Stimulated activated CD4-positive, alpha-beta T cell treated with anti-CD3 and anti-CD28 coated beads, Interleukin-2, amount 100 ng/mL, for 24 hours (primary cell): ENCODE results near the gene LMF2.
"Not testable (repeated sequence)": the region's sequence is repeated elsewhere in the genome, so short reads cannot be mapped to it uniquely, and the experiment has no call there.

ENCODE experiments used
- DNase-seq, 2 donors: peaks; one replicate each; pipeline ENCODE4 v3.0.0-alpha.2; 2020

LMF2 gene

GRCh38 chr22:50522806-50523438, 15.4 kb upstream of the LMF2 start:
- no peak for DNase-seq

DNA sequence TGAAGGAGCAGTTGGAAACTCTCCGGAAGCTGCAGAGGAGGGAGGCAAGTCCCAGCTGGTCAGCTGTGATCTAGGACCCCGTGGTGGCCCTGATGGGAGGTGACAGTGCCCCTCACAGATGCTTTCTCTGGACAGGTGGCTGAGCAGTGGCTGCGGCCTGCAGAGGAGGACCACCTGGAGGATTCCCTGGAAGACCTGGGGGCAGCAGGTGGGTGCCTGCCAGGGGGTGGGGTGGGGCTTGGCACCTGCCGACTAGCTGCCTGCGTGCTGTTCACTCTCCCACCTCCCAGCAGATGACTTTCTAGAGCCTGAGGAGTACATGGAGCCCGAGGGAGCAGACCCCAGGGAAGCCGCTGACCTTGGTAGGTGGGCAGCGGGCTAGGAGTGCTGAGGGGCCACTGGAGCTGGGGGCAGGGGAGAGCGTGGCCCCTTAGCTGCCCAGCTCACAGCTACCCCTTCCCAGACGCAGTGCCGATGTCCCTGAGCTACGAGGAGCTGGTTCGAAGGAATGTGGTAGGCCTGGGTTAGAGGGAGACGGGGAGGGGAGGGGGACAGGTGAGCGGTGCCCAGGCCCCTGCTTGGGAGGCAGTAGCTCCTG, 14.8 kb upstream of the LMF2 start:
- no peak for DNase-seq

DNA sequence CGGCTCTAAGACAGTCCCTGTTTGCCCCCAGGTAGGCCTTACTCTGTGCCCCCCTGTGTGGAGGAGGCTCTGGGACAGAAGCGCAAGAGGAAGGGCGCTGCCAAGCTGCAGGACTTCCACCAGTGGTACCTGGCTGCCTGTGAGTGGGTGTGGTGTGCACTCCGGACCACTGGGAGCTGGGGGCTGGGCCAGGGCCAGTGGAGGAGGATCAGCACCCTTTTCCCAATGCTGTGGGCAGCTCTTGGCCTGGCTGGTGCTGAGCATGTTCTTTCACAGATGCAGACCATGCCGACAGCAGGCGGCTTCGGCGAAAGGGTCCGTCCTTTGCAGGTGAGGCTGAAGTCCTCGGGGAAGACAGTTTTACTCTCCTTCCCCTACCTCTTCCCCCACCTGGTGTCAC, 14.2 kb upstream of the LMF2 start:
- no peak for DNase-seq

DNA sequence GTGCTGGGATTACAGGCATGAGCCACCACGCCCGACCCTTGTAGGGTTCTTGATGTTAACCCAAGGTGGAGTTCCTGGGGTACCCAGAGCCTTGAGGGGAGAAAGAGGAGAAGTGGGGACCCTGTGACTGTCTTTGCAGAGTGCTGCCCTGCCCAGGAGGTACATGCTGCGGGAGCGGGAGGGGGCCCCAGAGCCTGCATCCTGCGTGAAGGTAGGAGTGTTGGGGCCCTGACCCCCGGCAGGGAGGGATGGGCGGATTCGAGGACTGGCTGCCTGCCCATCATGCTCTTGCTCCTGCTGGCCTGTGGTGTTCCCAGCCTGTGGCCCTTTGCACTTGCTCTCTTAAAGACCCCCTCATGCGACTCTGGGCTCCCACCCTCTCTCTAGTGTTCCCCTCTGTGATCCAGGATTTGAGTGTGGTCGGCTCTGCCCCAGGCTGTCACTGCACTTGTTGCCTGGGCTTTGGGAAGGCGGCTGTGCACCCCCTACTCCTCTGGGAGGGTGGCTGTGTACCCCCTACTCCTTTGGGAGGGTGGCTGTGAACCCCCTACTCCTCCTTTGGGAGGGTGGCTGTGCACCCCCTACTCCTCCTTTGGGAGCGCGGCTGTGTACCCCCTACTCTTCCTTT, 13.4 kb upstream of the LMF2 start:
- DNase-seq: no peak

DNA sequence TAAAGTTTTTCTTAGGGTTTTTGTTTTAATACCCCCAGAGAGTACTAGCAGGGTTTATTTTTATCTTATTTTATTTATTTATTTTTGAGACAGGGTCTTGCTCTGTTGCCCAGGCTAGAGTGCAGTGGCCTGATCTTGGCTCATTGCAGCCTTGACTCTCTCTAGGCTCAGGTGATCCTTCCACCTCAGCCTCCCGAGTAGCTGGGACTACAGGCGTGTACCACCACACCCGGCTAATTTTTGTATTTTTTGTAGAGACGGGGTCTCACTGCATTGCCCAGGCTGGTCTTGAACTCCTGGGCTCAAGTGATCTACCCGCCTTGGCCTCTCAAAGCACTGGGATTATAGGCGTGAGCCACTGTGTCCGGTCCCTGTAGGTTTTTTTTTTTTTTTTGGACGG, 12.7 kb upstream of the LMF2 start:
- not testable (repeated sequence) for DNase-seq

- no peak for DNase-seq
These were observed 11.6 kb upstream of the LMF2 start for GRCh38 chr22:50519151-50519550.

GRCh38 chr22:50518606-50519005, 11.1 kb upstream of the LMF2 start:
- DNase-seq: no peak

DNA sequence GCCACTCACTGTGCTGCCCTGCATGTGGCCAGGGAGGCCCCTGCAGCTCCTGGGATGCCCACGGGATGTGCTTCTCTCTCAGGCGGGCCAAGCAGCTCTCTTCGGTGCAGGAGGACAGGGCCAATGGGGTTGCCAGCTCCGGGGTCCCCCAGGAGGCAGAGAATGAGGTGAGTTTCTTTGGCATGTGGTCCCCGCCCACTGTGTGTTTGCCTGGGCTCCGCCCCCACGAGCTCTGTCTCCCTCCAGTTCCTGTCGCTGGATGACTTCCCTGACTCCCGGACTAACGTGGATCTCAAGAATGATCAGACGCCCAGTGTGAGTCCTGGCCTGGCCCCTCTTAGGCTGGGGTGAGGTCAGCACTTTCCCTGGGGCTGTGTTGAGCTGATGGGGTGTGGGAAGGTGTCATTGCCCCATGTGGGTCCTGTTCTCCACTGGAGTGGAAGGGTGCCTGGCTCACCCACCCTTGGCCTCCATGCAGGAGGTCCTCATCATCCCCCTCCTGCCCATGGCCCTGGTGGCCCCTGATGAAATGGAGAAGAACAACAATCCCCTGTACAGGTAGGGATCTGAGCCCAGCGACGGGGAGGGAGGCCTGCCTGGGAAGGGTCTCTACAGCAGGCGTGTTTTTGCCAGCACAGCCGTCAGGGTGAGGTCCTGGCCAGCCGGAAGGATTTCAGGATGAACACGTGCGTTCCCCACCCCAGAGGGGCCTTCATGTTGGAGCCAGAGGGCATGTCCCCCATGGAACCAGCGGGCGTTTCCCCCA, 10.2 kb upstream of the LMF2 start:
- DNase-seq: no peak

- DNase-seq: no peak
These were observed 9.4 kb upstream of the LMF2 start for GRCh38 chr22:50516891-50517290.

GRCh38 chr22:50516068-50516467, 8.6 kb upstream of the LMF2 start:
- no peak for DNase-seq

DNA sequence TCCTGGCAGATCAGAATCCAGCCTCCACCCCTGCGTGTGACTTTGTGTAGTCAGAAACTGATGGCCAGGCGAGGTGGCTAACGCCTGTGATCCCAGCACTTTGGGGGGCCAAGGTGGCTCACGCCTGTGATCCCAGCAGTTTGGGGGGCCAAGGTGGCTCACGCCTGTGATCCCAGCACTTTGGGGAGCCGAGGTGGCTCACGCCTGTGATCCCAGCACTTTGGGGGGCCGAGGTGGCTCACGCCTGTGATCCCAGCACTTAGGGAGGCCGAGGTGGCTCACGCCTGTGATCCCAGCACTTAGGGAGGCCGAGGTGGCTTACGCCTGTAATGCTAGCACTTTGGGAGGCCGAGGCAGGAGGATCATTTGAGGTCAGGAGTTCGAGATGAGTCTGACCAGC, 5.7 kb upstream of the LMF2 start:
- no peak for DNase-seq

- no peak for DNase-seq
These were observed 1.4 kb upstream of the LMF2 start for GRCh38 chr22:50508897-50509296.

GRCh38 chr22:50507991-50508884, 736 bp upstream of the LMF2 start, which contains the start of gene NCAPH2:
NCAPH2 (plus strand) TSS chr22:50508224; CDS start chr22:50508338, 114 bp downstream.
- DNase-seq: peak; percentile 98

DNA sequence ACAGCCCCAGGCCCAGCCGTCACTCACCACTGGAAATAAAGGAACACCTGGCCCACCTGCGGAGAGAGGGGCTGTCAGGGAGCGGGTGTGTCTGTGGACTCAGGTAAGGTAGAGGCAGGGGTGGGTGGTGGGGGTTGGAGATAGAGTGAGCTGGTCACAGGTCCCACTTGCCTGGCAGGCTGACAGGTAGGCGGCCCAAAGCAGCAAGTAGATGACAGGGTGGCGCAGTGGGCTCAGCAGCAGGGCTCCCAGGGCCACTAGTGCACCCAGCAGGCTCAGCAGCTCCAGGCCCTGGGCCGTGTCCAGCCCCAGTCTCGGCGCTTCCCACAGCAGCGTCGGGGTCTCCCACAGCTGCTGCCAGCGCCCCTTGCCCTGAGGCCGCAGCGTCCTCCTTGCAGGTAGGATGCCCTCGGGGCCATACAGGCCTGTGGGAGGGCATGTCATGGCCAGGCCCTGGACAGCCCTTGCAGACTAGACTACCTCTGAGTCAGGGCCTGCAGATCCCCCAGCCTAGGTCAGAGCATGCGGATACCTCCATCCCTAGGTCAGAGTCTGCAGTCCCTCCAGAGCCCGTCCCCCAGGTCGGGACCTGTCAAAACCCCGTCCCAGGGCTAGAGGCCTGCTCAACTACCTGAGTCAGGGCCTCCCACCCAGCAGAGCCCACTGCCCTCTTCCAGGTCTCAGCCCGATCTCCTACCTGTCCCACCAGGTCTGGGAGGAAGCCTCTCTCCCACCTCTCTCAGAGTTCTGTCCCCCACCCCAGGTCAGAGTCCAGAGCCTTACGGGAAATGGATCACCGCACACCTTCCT, 686 bp downstream of the LMF2 start:
- no peak for DNase-seq

DNA sequence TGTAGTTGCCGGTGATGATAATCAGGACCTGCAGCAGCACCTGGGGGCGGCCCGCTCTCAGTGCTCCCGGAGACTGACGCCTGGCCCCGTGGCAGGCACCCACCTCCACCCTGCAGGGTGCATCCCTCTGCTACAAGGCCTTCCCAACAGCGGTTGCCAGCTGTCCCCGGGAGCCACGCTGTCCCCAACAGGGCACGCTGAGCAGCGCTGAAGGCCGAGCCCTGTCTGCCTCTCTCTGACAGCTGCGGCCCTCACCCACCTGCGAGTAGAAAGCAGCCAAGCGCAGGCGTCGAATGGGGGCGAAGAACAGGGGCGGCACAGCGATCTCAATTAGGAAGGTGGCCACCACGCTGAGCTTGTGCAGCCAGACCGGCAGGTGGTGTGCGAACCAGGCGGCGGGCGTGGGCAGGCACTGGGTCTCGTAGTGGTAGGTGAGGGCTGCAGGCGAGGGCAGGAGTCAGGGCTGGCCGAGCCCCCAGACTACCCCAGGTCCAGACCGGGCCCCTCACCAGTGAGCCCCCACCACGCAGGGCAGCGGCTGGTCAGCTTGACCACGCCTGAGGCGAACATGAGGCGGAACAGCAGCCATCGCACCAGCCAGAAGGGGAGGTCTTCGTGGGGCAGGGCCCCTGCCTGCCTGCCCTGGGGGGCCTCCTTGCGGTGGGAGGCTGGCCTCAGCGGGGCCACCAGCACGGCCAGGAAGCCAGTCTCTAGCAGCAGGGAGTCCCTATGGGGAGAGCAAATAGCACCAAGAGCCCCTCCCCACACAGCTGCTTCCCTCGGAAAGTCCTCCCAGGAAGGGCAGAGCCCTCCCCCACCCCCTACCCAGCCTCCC, 1.5 kb downstream of the LMF2 start:
- no peak for DNase-seq

DNA sequence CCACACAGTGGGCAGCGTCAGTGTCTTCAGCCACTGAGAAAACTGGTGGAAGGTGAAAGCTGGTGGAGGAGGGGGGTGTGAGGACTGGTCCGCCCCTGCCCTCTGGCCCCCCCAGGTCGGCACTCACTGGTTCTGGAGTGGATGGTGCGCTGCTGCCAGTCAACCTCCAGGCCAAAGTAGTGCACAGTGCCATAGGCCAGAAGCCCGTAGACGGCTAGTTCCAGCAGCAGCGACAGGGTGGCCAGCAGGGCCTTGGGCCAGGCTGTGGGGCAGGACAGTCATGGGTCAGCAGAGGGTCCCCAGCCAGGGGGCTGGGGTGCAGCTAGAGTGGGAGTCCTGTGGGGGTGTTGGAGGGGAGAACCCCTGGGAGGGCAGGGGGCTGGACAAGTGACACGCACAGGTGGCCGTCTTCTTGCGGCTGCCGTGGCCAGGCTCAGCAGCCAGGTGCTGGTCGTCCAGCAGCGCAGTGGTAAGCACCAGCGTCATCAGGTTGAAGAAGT, 2.2 kb downstream of the LMF2 start:
- DNase-seq: no peak

- no peak for DNase-seq
These were observed 2.9 kb downstream of the LMF2 start for GRCh38 chr22:50504369-50505211.

- DNase-seq: peak in 1 of 2 donors; percentile 31
These were observed 3.9 kb downstream of the LMF2 start for GRCh38 chr22:50503475-50504145.
